Measurements from ENCODE around the gene IPP.

DNA sequence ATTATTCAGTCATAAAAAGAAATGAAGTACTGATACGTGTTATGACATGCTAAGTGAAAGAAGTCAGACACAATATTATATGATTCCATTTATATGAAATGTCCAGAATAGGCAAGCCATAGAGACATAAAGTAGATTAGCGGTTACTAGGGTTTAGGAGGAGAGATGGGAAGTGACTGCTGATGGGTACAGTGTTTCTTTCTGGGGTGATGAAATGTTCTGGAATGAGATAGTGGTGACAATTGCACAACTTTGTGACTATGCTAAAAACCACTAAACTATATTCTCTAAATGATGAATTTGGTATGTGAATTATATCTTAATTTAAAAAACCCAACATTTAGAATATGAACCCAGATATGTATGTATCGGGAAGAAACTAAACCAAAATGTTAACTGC lies 27.6 kb downstream of the IPP start:
- TF ChIP-seq CTCF (conservative IDR thresholded peaks at IDR 0.05) (no peak), ZFX (IDR thresholded peaks at IDR 0.05) (no peak)
